ENCODE measurements around the gene WDR62.
"Not testable (repeated sequence)": the region's sequence is repeated elsewhere in the genome, so short reads cannot be mapped to it uniquely, and the experiment has no call there.

Gene WDR62

GRCh38 chr19:36040495-36040894 is 14.2 kb upstream of the WDR62 start:
- no peak for DNase-seq (ENCODE audit: low spot score)

- not testable (repeated sequence) for DNase-seq (ENCODE audit: low spot score)
Measured at GRCh38 chr19:36041092-36041491, 13.6 kb upstream of the WDR62 start.

DNA sequence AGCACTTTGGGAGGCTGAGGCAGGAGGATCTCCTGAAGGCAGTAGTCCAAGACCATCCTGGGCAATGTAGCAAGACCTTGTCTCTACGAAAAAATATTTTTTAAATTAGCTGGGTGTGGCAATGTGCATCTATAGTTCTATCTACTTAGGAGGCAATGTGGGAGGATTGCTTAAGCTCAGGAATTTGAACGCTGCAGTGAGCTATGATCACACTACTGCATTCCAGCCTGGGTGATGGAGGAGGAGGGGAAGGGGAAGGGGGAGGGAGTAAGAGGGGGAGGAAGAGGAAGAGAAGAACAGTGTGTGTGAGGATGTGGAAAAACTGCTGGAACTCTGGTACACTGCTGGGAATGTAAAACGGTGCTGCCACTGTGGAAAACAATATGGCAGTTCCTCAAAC is 12.9 kb upstream of the WDR62 start:
- DNase-seq (ENCODE audit: low spot score) = peak; percentile 74

DNA sequence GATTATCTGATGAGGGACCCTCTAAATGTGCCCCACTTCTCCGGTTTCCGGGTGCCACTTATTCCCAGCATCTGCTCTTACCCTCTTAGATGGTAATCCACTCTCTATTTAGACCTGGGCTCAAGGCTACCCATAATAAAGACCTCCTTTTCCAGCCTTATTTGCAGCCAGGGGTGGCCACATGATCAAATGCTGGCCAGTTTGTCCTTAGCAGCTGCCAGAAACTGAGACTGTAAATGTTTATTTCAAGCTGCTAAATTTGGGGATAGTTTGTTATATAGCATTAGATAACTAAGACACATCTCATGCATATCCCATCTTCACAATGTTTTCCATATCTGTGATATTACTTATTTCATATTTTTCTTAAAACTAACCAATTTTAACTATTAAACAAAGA is 10.7 kb upstream of the WDR62 start:
- DNase-seq (ENCODE audit: low spot score) = no peak

- DNase-seq (ENCODE audit: low spot score) = no peak
Measured at GRCh38 chr19:36046443-36047050, 8.2 kb upstream of the WDR62 start.

DNA sequence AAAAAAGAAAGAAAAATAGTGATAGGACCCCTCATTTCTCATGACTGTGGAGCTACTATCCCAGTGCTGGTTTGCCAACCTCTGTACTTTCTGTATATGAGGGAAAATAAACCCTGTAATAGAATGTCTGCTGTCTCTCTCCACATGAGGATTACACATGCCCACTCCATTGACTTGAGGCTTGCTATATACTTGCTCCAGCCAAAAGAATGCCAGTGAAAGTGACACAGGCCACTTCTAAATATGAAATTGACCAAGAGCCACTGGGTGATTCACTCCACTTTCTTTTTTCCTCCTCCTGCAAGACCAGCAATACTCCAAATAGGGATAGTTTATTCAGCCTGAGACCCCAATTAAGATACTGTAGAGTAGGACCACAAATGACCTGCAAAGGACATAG is 6.9 kb upstream of the WDR62 start:
- DNase-seq (ENCODE audit: low spot score) = no peak

DNA sequence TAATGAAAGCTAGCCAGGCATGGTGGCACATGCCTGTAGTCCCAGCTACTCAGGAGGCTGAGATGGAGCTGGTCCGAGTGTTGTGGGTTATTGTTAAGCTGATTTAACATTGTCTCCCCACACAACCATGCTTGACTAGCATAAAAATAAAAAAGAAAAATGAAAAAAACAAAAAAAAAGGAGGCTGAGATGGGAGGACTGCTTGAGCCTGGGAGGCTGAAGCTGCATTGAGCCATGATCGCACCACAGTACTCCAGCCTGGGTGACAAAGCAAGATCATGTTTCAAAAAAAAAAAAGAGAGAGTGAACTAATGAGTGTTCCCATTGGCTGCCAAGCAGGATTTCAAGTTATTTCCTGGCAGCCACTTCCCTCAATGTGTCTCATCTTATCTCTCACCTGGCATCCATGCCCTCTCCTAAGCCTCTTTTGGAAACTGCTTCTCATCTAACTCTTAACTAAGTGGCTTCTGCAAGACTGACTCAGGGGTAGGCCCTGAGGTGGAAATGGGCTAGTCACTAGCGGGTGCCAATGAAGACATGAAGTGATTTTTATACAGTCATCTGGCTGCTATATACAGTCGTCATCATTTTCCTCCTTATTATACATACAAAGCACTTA is 5.5 kb upstream of the WDR62 start:
- DNase-seq (ENCODE audit: low spot score) = no peak

DNA sequence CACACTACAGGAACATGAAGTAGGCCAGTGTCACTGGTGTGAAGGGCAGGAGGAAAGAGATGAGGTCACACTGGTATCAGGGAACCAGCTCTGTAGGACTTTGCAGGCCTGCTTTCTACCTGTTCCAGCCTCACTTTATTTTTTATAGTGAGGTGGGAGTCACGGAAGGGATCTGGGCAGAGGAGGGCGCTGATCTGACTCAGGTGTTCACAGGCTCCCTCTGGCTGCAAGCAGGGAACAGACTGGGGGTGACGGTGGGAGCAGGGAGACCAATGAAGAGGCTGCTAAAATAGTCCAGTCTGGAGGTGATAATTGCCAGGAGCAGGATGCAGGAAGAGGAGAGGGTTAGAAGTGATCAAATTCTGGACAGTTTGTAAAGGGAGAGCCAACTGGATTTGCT is 3.5 kb upstream of the WDR62 start:
- no peak for DNase-seq (ENCODE audit: low spot score)

GRCh38 chr19:36051637-36052036 is 3.1 kb upstream of the WDR62 start:
- no peak for DNase-seq (ENCODE audit: low spot score)

DNA sequence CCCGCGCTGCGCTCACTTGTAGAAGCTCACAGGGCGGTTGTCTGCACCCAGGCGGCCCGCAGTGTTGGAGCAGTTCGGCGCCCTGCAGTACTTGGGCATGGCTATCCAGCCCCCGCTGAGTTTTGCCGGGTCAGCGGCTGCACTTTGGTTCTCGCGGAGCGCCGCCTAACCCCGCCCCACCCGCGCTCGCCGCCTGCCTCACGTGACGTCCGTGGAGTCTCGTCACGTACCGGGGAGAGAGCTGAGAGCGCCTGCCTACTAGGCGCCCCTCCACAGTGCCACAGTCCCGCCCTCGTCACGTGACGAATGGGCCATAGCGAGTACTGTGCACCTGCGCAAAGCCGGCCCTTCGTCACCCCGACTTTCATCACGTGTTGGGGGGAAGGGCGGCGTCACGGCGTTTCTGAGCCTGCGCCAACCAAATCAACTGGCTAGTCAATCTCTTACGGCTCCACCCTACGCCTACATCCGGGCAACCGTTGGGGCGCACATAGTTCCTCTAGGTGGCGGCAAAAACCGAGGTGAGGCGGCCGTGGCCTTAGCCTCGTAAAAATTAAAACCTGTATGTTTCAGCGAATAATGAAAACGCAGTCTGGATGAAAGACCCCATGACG is 471 bp upstream of the WDR62 start, which contains the start of gene THAP8:
Gene THAP8, minus strand, starts transcription at position 167 of the 614 bp plus-strand sequence. Its CDS starts 68 bp downstream, at position 99.
- DNase-seq (ENCODE audit: low spot score) = peak; percentile 99

- DNase-seq (ENCODE audit: low spot score) = no peak
Measured at GRCh38 chr19:36058481-36059179, 3.9 kb downstream of the WDR62 start.

DNA sequence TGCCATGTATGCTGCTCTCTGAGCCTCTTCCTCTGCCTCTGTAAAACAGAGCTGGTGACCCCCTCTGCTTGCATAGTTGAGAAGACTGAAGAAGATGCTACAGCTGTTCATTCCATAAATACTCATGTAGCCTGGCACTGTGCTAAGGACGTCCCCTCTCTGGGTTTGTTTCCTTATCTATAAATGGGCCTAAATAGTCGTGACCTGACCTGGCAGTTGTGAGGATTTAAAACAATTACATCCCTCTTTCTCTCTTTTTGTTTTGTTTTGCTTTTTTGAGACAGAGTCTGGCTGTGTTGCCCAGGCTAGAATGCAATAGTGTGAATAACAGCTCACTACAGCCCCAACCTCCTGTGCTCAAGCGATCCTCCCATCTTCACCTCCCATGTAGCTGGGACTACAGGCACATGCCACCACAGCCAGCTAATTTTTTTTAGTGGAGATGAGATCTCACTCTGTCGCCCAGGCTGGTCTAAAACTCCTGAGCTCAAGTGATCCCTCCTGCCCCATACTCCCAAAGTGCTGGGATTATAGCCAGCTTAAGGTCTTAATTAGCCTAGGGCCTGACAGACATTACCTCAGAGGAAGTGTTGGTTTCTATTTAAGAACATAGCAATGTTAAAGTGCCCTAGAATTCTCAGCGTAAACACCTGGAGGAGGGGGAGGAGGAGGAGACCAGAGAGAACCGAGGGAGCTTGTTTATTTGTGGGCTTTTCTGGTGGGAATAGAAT is 4.6 kb downstream of the WDR62 start:
- DNase-seq (ENCODE audit: low spot score) = no peak

DNA sequence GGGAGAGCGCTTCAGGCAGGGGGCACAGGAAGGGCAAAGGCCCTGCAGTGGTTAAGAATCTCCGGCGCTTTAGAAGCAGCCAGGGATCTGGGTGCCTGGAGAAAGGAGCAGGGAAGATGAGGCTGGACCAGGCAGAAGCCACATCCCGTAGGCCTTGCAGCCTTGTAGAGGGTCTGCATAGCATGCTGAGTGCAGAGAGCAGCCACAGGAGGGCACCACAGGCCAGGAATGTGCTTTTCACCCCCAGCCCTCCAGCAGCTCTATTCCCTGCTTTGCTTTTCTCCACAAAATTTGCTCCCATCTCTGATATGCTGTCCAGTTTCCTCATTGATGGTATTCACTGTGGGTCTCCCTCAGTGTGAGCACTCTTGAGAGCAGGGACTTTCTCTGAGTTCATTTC is 5.7 kb downstream of the WDR62 start:
- peak; percentile 85 for DNase-seq (ENCODE audit: low spot score)

GRCh38 chr19:36061367-36061766 is 6.7 kb downstream of the WDR62 start:
- DNase-seq (ENCODE audit: low spot score) = no peak

DNA sequence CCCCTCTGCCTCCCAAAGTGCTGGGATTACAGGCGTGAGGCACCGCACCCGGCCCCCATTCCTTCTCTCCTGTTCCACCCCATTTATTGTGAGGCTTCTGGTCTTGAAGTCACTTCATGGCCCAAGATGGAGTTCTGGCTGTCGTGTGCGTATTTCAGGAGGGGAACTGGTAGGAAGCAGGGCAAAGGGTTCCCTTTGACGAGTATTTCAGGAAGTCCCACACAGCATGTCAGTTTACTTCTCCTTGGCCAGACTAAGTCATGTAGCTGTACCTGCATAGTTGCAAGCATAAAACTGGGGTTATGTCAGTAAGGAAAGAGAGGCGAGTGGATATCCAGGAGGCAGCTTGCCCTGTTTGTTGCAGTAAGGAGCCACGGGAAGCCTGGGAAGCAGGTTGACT is 10.1 kb downstream of the WDR62 start:
- DNase-seq (ENCODE audit: low spot score) = no peak

DNA sequence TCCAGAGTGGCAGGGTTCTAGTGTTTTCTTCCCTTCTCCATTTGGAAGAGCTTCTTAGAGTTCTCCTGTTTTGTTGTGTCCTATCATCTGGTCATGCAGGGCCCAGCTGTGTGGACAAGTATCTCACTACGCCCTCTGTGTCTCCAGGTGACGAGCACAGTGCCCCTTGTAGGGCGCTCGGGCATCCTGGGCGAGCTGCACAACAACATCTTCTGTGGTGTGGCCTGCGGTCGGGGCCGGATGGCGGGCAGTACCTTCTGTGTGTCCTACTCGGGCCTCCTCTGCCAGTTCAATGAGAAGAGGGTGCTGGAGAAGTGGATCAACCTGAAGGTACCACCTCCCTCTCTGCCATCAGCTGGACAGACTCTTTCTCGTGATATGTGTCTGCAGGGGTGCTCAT is 13.0 kb downstream of the WDR62 start:
- DNase-seq (ENCODE audit: low spot score) = no peak

- not testable (repeated sequence) for DNase-seq (ENCODE audit: low spot score)
Measured at GRCh38 chr19:36068810-36069499, 14.3 kb downstream of the WDR62 start.

- DNase-seq (ENCODE audit: low spot score) = no peak
Measured at GRCh38 chr19:36072081-36072480, 17.4 kb downstream of the WDR62 start.

GRCh38 chr19:36073121-36073876 is 18.6 kb downstream of the WDR62 start:
- no peak for DNase-seq (ENCODE audit: low spot score)

- DNase-seq (ENCODE audit: low spot score) = no peak
Measured at GRCh38 chr19:36079389-36079945, 24.8 kb downstream of the WDR62 start.

- DNase-seq (ENCODE audit: low spot score) = no peak
Measured at GRCh38 chr19:36081385-36081784, 26.7 kb downstream of the WDR62 start.

Data from GM03348 (cell line).